HG03103 (cell line): Measurements from ENCODE around the gene LPAR3.

Source experiments
- ATAC-seq: cut with Tn5 transposase; IDR thresholded peaks from one replicate; pipeline ENCODE4 v1.9.1; 2021; ENCODE audit warnings: low read depth; ENCODE audit not compliant: unreplicated experiment

The LPAR3 gene

DNA sequence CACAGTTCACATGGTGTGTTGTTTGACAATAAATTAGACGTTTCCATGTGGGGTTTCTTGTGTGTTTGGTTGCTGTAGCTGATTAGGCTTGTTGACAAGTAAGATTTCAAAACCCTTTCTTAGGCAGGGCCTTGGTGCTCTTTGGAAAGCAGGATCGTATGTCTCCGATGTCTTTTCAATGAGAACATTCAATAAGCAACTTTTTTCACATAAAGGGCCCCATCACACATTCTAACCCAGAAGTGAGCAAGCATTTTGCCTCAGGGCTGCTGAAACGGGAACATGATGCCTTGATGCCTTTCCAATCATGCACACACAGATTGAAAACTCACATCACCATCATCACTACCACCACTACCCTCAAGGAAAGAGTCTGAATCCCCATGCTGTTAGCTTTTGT lies 33.1 kb downstream of the LPAR3 start:
- no peak for ATAC-seq

DNA sequence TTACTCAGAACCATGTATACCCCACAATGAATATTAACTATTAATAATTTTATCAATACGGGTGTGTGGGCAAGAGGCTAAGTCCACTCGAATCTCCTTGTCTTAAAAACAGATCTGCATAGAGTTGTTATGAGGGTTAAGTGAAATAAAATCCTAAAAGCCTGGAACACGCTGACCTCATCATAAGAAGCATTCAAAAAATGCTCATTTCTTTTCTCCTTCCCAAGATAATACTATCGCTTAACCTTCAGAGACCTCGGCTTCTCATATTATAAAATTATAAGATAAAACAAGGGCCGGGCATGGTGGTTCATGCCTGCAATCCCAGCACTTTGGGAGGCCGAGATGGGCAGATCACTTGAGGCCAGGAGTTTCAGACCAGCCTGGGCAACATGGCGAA lies 35.1 kb downstream of the LPAR3 start:
- ATAC-seq, result no peak

DNA sequence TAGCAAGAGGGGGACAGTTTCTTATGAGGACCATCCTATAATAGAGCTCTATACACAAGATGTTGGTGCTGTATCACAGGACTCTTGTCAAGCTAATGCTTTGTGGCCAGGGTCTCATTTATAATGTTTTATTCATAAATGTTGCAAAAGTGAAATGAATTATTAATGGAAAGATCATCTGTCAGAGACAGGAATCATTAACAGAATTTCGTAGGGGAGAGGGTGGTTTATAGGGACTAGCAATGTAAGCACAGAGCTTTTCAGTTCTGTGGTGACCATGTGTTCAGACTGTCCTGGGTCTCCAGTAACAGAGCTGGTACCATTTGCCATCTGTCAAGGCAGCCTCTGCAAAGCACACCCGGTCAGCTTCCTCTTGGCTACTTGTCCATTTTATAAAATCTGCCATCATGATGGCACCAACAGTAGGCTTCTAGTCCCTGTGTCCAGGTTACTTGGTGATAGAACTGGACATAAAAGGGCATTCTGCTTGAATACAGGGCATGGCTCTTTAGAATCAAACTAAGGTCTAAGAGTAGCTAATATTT lies 36.2 kb downstream of the LPAR3 start:
- ATAC-seq, result no peak

DNA sequence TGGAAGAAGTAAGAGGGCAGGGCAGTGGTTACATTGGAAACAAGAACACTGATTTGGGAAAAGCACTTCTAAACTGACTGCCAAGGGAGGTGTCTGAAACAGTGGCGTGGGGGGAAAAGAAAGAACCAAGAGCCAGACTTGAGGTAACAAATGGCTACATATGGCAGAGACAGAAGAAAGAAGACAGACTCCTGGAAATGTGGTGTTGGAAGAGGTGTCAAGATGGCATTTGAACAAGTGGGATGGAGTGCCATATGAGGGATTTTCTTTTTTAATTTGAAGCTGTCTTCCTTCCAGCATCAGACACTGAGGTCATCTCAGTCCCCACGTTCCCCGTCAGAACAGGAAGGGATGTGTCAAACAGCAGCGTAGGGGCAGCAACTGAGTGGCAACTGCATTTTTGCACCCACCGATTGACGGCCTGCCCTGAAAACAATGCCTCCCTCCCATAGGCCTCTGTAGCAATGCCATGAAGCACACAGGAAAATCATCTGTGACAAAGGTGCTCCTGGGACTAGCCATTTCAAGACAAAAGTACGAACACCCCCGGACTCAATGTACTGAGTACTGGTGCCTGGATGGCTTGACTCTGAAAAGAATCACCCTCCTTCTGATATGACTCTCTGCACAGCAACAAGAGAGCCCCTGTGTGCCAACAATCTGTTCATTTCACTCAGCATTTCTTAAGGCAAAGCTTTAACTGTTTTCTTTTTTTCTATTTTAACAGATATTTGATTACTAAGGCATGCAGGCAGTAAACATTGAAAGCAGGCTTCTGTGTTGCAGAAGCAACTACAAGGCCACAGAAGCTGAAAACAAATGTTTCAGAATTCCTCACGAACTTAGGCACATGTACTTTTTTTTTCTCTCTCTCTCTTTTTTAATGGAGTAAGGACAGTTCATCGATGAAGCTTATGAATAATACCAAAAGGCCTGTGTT lies 37.0 kb downstream of the LPAR3 start:
- ATAC-seq, result no peak

DNA sequence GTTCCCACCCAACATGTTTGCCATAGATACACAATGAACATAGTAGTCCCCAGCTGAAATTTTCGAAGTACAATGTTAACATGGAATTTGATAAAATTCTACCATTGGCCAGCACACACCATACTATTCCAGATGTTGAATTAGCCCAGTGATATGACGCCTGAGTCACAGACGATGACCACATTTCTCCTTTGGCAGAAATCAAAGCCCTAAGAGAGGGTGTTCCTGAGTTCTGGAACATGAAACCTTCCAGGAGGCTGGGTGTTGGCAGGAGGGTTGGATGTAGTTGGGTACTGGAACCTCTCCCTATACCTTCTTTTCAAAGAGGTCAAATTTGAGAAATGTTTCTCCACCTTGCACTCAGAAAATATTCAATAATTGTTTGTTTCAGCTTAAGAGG lies 37.8 kb downstream of the LPAR3 start:
- ATAC-seq, result no peak

DNA sequence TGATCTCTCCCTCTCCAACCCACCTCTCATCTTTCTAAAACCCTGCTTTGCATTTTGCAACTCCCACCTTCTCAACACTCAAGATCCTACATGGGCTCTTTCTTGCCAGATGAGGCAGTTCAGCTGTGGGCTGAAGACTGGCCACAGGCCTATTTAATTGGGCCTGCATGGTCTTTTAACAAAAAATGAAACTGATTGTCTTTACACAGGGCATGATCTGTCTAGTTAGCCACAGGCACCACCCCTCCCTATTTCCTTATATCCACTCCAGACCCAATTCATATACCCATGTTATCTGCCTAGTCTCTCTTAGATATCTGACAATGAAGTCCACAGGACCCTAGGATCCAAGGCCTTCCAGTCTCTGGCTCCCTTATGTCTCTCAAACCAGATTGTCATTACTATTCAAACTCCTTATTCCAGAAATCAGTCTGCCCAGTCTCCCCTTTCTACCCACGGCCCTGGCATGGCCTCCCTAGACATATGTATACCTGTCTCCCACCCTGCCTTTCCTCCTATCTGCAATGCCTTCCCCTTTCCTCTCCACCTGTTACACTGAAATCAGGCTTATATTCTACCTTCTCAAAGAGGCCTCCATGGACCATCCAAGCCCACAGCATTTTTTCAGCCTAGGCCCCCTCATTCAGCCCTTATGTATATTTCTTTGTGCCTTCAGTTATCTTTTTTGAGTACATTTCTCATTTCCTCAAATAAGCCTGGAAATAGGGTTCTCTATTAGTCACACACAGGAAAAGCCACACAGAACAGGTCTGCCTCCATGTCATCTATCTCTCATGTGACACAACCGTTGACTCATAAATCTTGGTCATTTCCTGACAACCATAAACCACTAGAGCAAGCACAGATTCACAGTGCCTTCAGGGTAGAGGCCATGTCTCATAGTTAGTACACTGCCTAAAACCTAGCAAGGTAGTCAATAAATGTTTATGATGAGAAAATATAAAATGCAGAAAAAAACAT lies 39.0 kb downstream of the LPAR3 start:
- peak; percentile 95 for ATAC-seq

DNA sequence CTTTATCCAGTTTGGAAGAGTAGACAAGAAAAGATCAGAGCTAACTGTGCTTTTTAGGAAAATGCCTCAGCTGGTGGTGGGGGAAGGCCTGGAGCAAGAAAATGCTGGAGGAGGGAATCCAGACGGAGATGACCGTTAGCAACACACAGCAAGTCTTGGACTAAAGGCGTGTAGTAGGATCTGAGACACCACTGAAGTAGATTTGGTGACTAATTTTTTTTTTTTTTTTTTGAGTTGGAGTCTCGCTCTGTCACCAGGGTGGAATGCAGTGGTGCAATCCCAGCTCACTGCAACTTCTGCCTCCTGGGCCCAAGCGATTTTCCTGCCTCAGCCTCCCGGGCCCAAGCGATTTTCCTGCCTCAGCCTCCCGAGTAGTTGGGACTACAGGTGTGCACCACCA lies 41.2 kb downstream of the LPAR3 start:
- no peak for ATAC-seq

DNA sequence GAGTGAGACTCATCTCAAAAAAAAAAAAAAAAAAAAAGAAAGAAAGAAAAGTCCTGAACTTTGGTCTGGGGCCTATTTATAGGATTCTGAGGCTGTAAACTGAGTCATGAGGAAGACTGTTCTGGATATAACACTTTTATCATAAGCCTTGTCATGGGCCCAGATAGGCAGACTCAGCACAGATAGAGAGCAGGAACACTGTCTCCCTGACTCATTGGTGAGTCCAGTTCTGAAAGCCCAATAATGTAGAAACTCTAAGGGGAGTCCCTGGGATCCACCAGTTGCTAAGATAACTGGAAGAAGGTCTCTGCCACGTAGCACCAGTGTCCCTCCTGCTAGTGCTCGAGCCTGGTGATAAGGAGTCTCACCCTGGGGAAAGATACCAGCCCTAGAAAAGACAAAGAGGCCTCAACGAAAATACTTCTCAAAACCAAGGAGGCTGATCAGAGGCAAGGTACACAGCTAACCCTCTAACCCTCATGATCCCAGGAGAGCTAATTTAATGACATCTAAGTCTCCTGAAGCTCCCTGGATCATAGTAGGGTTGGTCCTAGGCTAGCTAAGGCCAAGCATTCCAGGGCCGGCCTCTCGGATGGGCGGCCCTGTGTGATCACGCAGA lies 43.5 kb downstream of the LPAR3 start:
- ATAC-seq, result no peak

DNA sequence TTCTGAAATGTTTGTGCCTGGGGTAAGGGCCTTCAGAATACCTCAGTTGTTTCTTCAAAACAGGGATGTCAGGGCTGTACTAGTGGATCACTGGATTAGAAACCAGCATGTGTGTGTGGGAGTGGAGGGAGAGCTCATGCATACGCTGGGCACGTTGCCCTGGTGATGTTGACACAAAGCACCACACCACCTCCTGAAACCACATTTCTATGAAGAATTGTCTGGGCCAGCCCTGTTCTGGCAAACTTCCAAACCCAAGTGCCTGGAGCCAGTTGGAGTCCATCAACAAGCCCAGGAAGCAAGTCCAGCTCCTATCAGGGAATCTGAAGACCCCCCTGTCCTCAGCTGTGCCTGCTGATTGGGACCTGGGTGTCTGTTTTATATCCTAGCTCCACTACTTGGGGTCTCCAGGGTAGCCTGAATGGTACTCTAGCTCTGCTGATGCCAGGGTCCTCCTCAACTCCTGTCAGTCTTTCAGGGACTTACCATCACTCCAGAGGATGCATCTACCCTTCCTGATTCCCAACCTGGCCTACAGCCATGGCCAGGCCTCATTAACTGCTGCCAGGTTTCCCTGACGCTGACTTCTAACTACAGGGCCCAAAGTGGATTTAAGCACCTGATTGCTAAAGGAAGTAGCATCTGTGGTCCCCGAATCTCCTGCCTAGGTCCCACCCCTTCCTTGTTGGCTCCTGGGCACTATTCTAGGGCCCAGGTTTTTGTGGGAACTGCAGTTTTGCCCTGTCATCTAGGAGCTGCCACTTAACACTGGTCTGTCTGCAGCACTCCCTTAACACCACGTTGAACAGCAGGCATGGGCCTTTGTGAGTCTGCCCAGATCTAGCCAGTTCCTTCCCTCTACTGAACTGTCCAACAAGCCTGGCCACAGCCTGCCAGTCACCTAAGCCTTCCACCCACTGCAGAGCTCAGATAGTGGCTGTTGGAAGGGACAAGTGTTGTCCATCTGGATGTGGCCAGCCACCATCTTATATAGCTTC lies 45.5 kb downstream of the LPAR3 start:
- no peak for ATAC-seq

DNA sequence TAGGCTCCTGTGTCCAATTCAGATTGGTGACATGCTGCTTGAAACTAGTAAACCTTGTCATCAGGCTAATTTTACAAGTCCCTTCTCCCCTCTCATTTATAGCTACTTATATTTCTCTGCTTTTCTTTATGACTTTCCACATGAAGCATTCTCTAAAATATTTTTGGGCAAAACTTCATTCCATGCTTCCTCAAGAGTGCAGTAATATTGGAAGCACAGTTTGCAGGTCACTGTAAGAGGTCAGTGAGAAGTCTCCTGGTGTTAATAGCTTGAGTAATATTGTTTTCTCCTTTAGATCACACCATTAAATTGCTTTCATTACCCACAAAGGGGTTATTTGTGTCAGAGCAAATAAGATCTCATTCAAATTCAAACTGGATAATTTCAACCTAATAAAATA lies 46.6 kb downstream of the LPAR3 start:
- ATAC-seq, result no peak

DNA sequence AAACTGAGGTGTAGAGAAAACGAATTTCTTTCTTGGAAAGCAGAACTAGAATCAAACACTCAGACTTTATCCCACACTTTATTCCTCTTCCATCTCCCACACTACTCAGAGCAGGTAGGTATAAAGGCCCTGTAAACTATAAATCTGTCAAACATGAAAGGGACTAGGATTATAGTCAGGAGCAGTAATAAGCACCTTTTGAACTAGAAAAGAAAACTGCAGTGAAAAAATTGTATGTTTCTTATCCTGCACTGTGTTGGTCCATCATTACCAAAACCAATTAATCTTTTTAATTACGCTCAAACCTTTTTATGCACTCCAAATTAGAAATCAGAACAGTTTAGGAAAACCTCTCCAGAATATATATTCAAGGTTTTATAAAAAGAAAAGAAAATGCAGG lies 47.6 kb downstream of the LPAR3 start:
- ATAC-seq, result no peak

DNA sequence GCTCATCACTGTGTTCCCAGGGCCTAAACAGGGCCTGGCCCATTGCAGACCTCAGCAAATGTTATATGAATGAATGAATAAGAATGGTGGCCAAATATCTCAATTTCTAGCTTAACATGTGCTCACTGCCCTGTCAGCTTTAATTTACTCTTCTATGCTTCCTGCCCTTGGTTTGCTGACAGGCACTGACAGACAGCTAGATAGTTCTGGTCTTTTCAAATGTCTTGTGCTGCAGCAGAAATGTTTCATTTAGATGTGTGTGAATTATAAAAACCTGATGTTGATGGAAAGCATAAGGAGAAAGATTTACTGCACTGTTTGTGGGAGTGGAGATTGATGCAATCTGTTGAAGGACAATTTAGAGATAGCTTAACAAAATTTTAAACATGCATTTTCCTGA lies 48.9 kb downstream of the LPAR3 start:
- ATAC-seq, result no peak

DNA sequence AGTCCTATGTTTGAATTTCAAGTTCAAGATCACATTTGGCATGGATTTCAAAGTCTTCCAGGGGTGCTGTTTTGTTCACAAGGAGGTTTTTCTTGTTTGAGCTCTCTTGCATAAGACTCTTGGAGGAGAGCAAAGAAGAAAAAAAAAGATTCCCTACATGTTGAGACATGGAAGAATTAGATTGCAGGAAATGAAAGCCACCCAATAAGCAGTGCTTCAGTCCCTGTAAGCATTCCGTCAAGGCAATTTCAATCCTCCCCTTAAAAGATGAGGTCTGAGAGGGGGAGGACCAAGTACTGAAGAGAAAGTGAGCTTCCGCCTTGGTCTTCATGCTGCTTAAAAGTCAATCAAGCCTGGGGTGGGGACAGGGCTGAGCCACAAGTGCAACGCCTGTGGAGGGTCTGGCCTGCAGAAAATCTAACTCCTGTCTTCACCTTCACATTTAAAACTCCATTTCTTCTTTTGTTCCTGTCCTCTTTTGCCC lies 50.2 kb downstream of the LPAR3 start:
- ATAC-seq, result no peak

DNA sequence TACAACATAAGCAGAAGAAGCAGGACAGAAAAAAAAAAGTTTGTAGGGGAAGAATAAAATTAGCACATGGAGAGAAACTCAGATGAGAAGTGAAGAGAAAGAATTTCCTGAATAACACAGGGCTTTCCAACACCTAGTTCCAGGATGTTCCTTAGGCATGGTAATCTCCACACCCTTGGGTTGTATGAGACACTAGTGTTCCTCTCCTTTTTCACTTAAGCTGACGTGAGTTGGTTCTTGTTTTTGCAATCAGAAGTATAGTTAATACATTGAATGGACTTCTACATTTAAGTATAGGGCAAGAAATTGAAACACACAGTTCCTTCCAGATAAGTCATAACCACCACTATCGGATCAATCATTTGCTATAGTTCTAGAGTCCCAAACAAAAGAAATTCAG lies 51.0 kb downstream of the LPAR3 start:
- ATAC-seq, result no peak

DNA sequence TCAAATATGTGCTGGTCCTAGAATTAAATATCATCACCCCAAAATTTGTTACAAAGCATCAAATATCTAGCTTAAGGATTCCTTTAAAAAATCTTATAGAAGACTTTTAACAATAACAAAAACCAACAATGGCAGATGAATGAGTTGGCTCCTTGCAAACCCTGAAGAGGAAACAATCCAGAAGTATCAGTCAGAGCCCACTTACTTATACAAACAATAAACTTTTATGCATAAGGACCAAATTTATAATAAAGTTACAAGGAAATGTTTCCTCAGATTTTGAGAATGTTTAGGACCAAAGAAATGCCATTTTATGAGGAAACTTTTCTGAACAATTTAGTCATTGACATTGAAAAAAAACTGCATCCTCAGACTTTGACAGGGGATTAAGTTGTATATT lies 52.7 kb downstream of the LPAR3 start:
- ATAC-seq, result no peak

DNA sequence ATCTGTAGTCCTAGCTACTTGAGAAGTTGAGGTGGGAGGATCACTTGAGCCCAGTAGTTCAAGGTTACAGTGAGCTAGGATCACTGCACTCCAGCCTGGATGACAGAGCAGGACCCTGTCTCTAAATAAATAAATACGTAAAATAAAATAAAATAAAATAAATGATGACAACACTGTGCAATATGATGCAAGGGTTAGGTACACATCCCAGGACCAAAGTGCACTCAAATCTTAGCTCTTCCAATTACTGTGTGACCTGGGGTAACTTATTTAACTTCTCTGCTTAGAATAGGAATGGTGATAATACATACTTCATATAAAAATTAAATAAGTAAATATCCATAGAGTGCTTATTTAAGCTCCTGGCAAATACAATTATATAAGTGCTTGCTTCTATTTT lies 53.5 kb downstream of the LPAR3 start:
- ATAC-seq, result no peak

DNA sequence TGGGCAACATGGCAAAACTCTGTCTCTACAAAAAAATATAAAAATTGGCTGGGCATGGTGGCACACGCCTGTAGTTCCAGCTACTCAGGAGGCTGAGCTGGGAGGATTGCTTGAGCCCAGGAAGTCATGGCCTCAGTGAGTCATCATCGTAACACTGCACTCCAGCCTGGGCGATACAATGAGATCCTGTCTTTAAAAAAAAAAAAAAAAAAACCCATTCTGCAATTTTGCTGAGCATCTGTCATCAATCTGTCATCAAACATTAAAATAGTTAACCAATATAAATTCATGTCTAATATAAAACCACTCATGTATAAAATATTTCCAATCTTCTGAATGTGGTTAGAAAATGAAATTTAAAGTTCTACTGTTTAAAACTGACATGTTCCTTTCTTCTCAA lies 56.9 kb downstream of the LPAR3 start:
- ATAC-seq, result no peak

DNA sequence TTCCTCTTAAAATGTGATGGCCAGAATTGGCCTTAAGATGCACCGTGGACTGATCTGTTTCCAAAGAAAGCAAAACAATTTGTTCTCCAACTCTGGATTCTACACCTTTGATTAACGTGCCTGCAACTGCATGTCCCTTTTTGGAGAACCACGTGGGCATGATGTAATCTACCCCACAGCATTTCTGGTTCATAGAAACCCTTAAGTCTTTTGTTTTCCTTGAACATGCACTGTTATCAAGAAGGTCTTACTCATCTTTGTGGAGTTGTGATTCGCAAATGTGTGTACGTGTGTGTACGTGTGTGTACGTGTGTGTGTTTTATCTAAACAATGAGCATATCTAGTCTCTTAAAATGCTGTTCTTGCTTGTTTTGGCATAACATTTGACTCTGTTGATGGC lies 57.8 kb downstream of the LPAR3 start:
- ATAC-seq, result no peak

DNA sequence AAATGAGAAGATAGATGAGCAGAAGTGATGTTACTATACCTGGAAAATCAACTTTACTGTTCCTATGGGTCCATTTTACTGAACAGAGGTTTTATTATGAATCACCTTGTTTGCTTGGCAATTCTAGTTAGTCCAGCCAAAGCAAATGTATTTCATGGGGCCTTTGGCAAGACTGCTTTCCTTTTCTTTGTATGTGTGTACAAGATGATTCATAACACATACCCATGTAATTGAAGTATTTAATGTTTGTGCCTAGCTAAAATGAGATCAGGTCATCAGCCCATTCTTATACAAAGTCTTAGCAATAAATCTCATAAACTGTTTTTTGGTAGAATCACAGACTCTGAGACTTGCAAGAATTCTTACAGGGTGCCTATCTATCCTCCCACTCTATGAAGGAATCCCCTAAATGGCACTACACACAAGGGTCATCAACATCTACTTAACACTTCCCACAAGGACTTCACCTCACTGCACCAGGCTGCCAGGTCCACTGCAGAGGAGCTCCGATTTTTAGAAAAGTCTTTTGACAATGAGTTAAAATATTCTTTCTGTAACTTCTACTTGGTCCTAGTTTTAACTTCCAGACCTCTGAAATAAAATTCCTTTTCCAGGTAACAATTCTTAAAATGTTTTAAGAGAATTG lies 58.5 kb downstream of the LPAR3 start:
- no peak for ATAC-seq
